Nephron (organoid): ENCODE data around the gene LMX1B.
A peak's percentile ranks its signal among the peaks of the same experiment; 100 is the strongest.

Experiments used
- H3K27ac Mint-ChIP-seq, 3 experiments: 2 replicates each; pipeline ENCODE4 v1.8.0; 2020; ENCODE audit warnings: mixed read lengths in 3 of 3, mild to moderate bottlenecking in 2 of 3, moderate library complexity in 1 of 3
- H3K27me3 Mint-ChIP-seq: 2 replicates; pipeline ENCODE4 v1.8.0; 2021; ENCODE audit warnings: low read depth, mild to moderate bottlenecking, moderate library complexity, mixed read lengths
- H3K36me3 Mint-ChIP-seq: 2 replicates; pipeline ENCODE4 v1.8.0; 2020; ENCODE audit warnings: low read depth, mixed read lengths
- H3K4me1 Mint-ChIP-seq: 2 replicates; pipeline ENCODE4 v1.8.0; 2020; ENCODE audit warnings: mixed read lengths
- H3K4me3 Mint-ChIP-seq, 3 experiments: 2 replicates each; pipeline ENCODE4 v1.8.0; 2020; ENCODE audit warnings: mild to moderate bottlenecking in 3 of 3, mixed read lengths in 3 of 3, moderate library complexity in 2 of 3
- H3K9me3 Mint-ChIP-seq: 2 replicates; pipeline ENCODE4 v1.8.0; 2020; ENCODE audit warnings: mixed read lengths
- CTCF ChIP-seq, 3 experiments: fragments of 200-600 bp; sonication (generic); IDR thresholded peaks; one replicate each; pipeline ENCODE4 v1.5.0; 2021; ENCODE audit warnings: antibody characterized with exemption in 3 of 3; ENCODE audit not compliant: unreplicated experiment in 3 of 3

LMX1B gene

GRCh38 chr9:126606483-126606870 lies 7.3 kb upstream of the LMX1B start:
- Mint-ChIP-seq H3K27ac (peak overlapping the region in 1 of 3 experiments; percentile 20), H3K27me3 (peaks cover 64% of the 10 kb centered on the region)

DNA sequence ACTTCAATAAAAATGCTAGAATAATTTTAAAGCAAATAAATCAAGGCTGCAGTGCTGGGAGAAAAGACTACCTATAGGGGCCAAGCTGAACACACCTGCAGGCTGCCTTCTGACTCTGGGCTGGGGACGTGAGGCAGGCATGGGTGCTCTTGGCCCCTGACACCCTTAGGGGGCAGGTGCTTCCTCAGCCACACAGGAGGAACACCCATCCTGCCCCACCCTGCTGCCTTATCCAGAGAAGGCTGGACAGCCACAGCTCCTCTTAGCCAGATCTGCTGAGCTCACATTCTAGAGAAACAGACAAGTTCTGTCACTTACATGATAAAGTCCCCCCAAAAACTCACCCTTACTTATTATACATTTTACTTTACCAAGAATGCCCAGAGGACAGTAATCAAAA lies 6.6 kb upstream of the LMX1B start:
- H3K4me3 Mint-ChIP-seq, result no peak overlapping the region
- TF ChIP-seq CTCF (IDR thresholded peaks at IDR 0.05; ENCODE audit: unreplicated experiment in 3 of 3), result no peak
- H3K27ac Mint-ChIP-seq, result peak overlapping the region in 1 of 3 experiments; percentile 20
- H3K36me3 Mint-ChIP-seq, result no peaks in the 10 kb centered on the region
- H3K4me1 Mint-ChIP-seq, result peaks cover 47% of the 10 kb centered on the region
- H3K9me3 Mint-ChIP-seq, result no peaks in the 10 kb centered on the region
- peaks cover 70% of the 10 kb centered on the region for H3K27me3 Mint-ChIP-seq

More at GRCh38 chr9:126606483-126606870, 7.3 kb upstream of the LMX1B start:
- Mint-ChIP-seq H3K36me3 (no peaks in the 10 kb centered on the region), H3K4me3 (no peak overlapping the region), H3K4me1 (peaks cover 43% of the 10 kb centered on the region), H3K9me3 (no peaks in the 10 kb centered on the region)
- no peak for TF ChIP-seq CTCF (IDR thresholded peaks at IDR 0.05; ENCODE audit: unreplicated experiment in 3 of 3)

- H3K4me3 Mint-ChIP-seq, result no peak overlapping the region
- H3K27ac Mint-ChIP-seq, result no peak overlapping the region
- H3K27me3 Mint-ChIP-seq, result peaks cover 74% of the 10 kb centered on the region
- peaks cover 49% of the 10 kb centered on the region for H3K4me1 Mint-ChIP-seq
- no peak for TF ChIP-seq CTCF (IDR thresholded peaks at IDR 0.05; ENCODE audit: unreplicated experiment in 3 of 3)
- H3K36me3 Mint-ChIP-seq, result no peaks in the 10 kb centered on the region
- no peaks in the 10 kb centered on the region for H3K9me3 Mint-ChIP-seq
Measured at GRCh38 chr9:126607731-126608130, 6.0 kb upstream of the LMX1B start.

GRCh38 chr9:126608551-126608950 lies 5.2 kb upstream of the LMX1B start:
- H3K27me3 Mint-ChIP-seq, result peaks cover 82% of the 10 kb centered on the region
- H3K4me3 Mint-ChIP-seq, result no peak overlapping the region
- no peak overlapping the region for H3K27ac Mint-ChIP-seq
- no peaks in the 10 kb centered on the region for H3K9me3 Mint-ChIP-seq
- TF ChIP-seq CTCF (IDR thresholded peaks at IDR 0.05; ENCODE audit: unreplicated experiment in 3 of 3), result no peak
- peaks cover 48% of the 10 kb centered on the region for H3K4me1 Mint-ChIP-seq
- no peaks in the 10 kb centered on the region for H3K36me3 Mint-ChIP-seq

- no peak for TF ChIP-seq CTCF (IDR thresholded peaks at IDR 0.05; ENCODE audit: unreplicated experiment in 3 of 3)
- Mint-ChIP-seq H3K36me3 (no peaks in the 10 kb centered on the region), H3K27ac (no peak overlapping the region), H3K9me3 (no peaks in the 10 kb centered on the region), H3K4me3 (no peak overlapping the region), H3K27me3 (peaks cover 79% of the 10 kb centered on the region), H3K4me1 (peaks cover 41% of the 10 kb centered on the region)
Measured at GRCh38 chr9:126609191-126609590, 4.5 kb upstream of the LMX1B start.

- Mint-ChIP-seq H3K4me1 (peaks cover 37% of the 10 kb centered on the region), H3K9me3 (no peaks in the 10 kb centered on the region), H3K4me3 (peak overlapping the region in 2 of 3 experiments; percentile 34 to 73)
Measured at GRCh38 chr9:126609711-126610388, 3.9 kb upstream of the LMX1B start.

More at GRCh38 chr9:126609711-126610388, 3.9 kb upstream of the LMX1B start:
- no peak for TF ChIP-seq CTCF (IDR thresholded peaks at IDR 0.05; ENCODE audit: unreplicated experiment in 3 of 3)
- Mint-ChIP-seq H3K27ac (no peak overlapping the region), H3K36me3 (no peaks in the 10 kb centered on the region), H3K27me3 (peaks cover 82% of the 10 kb centered on the region)
